K562 (cell line): ENCODE measurements around the gene ASPDH. TPM values are rescaled to one million over a fixed set of nuclear protein-coding genes. Genes with fewer than 3 reads are reported as not detected.

Experiments used
- ATAC-seq: fragments of 200-7000 bp; cut with Tn5 transposase; 3 replicates; pipeline ENCODE4 v1.9.1; 2020; ENCODE audit warnings: moderate library complexity
- BruUV-seq: library from RNA; stranded (reverse); fragments of 400-500 nt; replicated peaks from 2 replicates; lab custom pipeline; 2021; lab: Mats Ljungman, UMichigan
- CTCF ChIA-PET: fragments of 300-600 bp; formaldehyde crosslinking; extraction: SDS; loops from one replicate; lab custom pipeline; 2021; ENCODE audit warnings: low intra/inter-chr PET ratio; lab: Yijun Ruan, JAX
- POLR2A ChIA-PET: fragments of 300-600, 350-650 bp; sonication (Branson Sonifier 250); formaldehyde crosslinking; extraction: SDS; loops from one replicate; lab custom pipeline; 2021; ENCODE audit warnings: antibody characterized with exemption, inconsistent platforms; lab: Yijun Ruan, JAX
- DNase-seq, 4 experiments: peaks; one replicate each; pipeline versions ENCODE4 v3.0.0 to v3.0.0-alpha.2; 2011 to 2018; ENCODE audit warnings: low spot score in 3 of 4, mixed read lengths in 3 of 4; ENCODE audit errors: extremely low read depth in 1 of 4
- FAIRE-seq: peaks from 2 replicates; lab custom pipeline; 2011; peaks lifted over from hg19 to GRCh38; lab: Jason Lieb, UNC
- H2AFZ ChIP-seq: 2 replicates; pipeline ENCODE4 v1.6.0; 2011; ENCODE audit warnings: low read depth, low read length, control low read depth, inconsistent platforms
- H3K27ac ChIP-seq: fragments of 200-600 bp; 3 replicates; pipeline ENCODE4 v1.8.0; 2011; ENCODE audit warnings: low read depth, mild to moderate bottlenecking, control low read depth, inconsistent platforms, low read length, moderate library complexity, mixed read lengths; ENCODE audit errors: extremely low read depth
- H3K27me3 ChIP-seq, 2 experiments: fragments of 300-600 bp in 1 of 2; 2 replicates in 1 of 2; 3 replicates in 1 of 2; pipeline versions ENCODE4 v1.6.0 to v1.8.0; 2011; ENCODE audit warnings: inconsistent platforms in 2 of 2, low read length in 2 of 2, mild to moderate bottlenecking in 1 of 2, mixed read lengths in 1 of 2, moderate library complexity in 1 of 2; ENCODE audit not compliant: control insufficient read depth in 2 of 2, insufficient read depth in 2 of 2
- H3K36me3 ChIP-seq: fragments of 300-600 bp; 3 replicates; pipeline ENCODE4 v1.8.0; 2011; ENCODE audit warnings: mild to moderate bottlenecking, low read length, inconsistent platforms; ENCODE audit not compliant: control insufficient read depth, insufficient read depth
- H3K4me1 ChIP-seq, 2 experiments: fragments of 200-600 bp in 1 of 2; replicated peaks in 1 of 2; 2 replicates in 1 of 2; 3 replicates in 1 of 2; pipeline versions ENCODE4 v1.5.1 to v1.8.0; 2011; ENCODE audit warnings: inconsistent platforms in 2 of 2, low read length in 2 of 2, mild to moderate bottlenecking in 1 of 2, mixed read lengths in 1 of 2, moderate library complexity in 1 of 2; ENCODE audit not compliant: control insufficient read depth in 2 of 2, insufficient read depth in 2 of 2
- H3K4me2 ChIP-seq: 2 replicates; pipeline ENCODE4 v1.6.1; 2011; ENCODE audit warnings: low read length, control low read depth, inconsistent platforms, mixed read lengths; ENCODE audit not compliant: insufficient read depth
- H3K4me3 ChIP-seq: fragments of 200-600 bp; sonication (generic), shearing (Covaris generic); 2 replicates; pipeline ENCODE4 v1.5.1; 2016; ENCODE audit warnings: control low read depth, inconsistent platforms
- H3K79me2 ChIP-seq: fragments of 200-600 bp; 3 replicates; pipeline ENCODE4 v1.8.0; 2011; ENCODE audit warnings: low read length, inconsistent platforms; ENCODE audit not compliant: control insufficient read depth, insufficient read depth
- H3K9ac ChIP-seq, 2 experiments: 2 replicates each; pipeline versions ENCODE4 v1.6.0 to v1.6.1; 2011; ENCODE audit warnings: low read depth in 2 of 2, low read length in 2 of 2, control low read depth in 1 of 2, inconsistent platforms in 1 of 2, mild to moderate bottlenecking in 1 of 2, mixed read lengths in 1 of 2; ENCODE audit not compliant: insufficient read depth in 1 of 2
- H3K9me1 ChIP-seq: one replicate; pipeline ENCODE4 v1.6.0; 2011; ENCODE audit warnings: inconsistent platforms, mild to moderate bottlenecking, low read length, moderate library complexity; ENCODE audit not compliant: control insufficient read depth, insufficient read depth
- H3K9me3 ChIP-seq: replicated peaks from 2 replicates; pipeline ENCODE4 v1.5.1; 2011; ENCODE audit warnings: low read depth, low read length, inconsistent platforms; ENCODE audit not compliant: control insufficient read depth, insufficient read depth
- H4K20me1 ChIP-seq: replicated peaks from 2 replicates; pipeline ENCODE4 v1.6.1; 2011; ENCODE audit warnings: low read length, inconsistent platforms, mixed read lengths; ENCODE audit not compliant: control insufficient read depth, insufficient read depth
- ZNF12 ChIP-seq: sonication (generic); formaldehyde crosslinking; IDR thresholded peaks from 2 replicates; pipeline ENCODE4 v1.4.0; 2020; ENCODE audit warnings: mild to moderate bottlenecking, missing genetic modification reagents
- whole genome bisulfite sequencing: fragments of 100-300 bp; shearing (Covaris generic); methylation state at CpG from one replicate; pipeline ENCODE4 v1.1.6; 2016; ENCODE audit warnings: low coverage, mixed read lengths; ENCODE audit not compliant: insufficient coverage; ENCODE audit errors: missing lambda C conversion rate; 5-methylcytosine and 5-hydroxymethylcytosine counted together
- in situ Hi-C: fragments of 300-500 bp; cut with MboI; formaldehyde crosslinking; loops from 4 replicates; pipeline ENCODE4 v1.15.0; 2018; ENCODE audit warnings: inconsistent platforms, mixed read lengths
- intact Hi-C: fragments of 100-400 bp; cut with micrococcal nuclease; formaldehyde crosslinking; loops from 2 replicates; pipeline ENCODE4 v1.14.2; 2022
- polyA plus RNA-seq, 8 experiments: library from polyadenylated mRNA; depleted of rRNA in 4 of 8; stranded (reverse) in 5 of 8; unstranded in 3 of 8; fragments of >200 nt; fragmentation: Nextera tagmentation in 2 of 8; fragmentation: Illumina TruSeq in 1 of 8; extraction: Ambion mirVana in 2 of 8; extraction: Trizol in 1 of 8; gene quantifications; 2 replicates each; pipeline versions ENCODE4 v1.2.1 to v1.2.3, GENCODE V29; 2011 to 2014; ENCODE audit warnings: inconsistent platforms in 1 of 8, missing spikeins in 1 of 8
- total RNA-seq, 7 experiments: library from RNA; depleted of rRNA in 6 of 7; stranded (reverse); fragments of >200 nt in 6 of 7; fragmentation: Illumina TruSeq in 2 of 7; extraction: Trizol in 2 of 7; gene quantifications; 2 replicates each; pipeline versions ENCODE4 v1.2.1 to v1.2.3, GENCODE V29; 2011 to 2021; ENCODE audit warnings: low replicate concordance in 1 of 7
- TF ChIP-seq, protein P1 (sequence below): sonication (generic); formaldehyde crosslinking; IDR thresholded peaks from 2 replicates; pipeline ENCODE4 v1.9.0; 2022; ENCODE audit warnings: mild to moderate bottlenecking, missing genetic modification reagents
- TF ChIP-seq, protein P2 (sequence below): sonication (generic); formaldehyde crosslinking; IDR thresholded peaks from 2 replicates; pipeline ENCODE4 v1.9.0; 2022; ENCODE audit warnings: mild to moderate bottlenecking, missing genetic modification reagents

The ASPDH gene
- total and polyA plus RNA-seq, 9 of the 15 experiments (the other 6 are each of a cell fraction or from before 2014, with no cell fraction given): not detected

GRCh38 chr19:50537306-50537685 lies 23.6 kb upstream of the ASPDH start:
- peaks cover 2% of the 10 kb centered on the region; the same call in 1 of the 2 replicates for H4K20me1 ChIP-seq
- H3K79me2 ChIP-seq: no peaks in the 10 kb centered on the region
- DNase-seq (no peak), ATAC-seq (no peak), FAIRE-seq (no peak)
- no TSS peak for BruUV-seq
- no peak overlapping the region for H3K4me2 ChIP-seq
- in situ Hi-C loops (loop anchor here (10.0 kb wide), 1 partner anchor 378 kb away; the partner anchor contains the start of gene KLK4), intact Hi-C loops (loop anchor here (1.0 to 10.0 kb wide), 6 partner anchors 19 to 385 kb away; no protein-coding TSS in a partner anchor)
- TF ChIP-seq, protein P1, sequence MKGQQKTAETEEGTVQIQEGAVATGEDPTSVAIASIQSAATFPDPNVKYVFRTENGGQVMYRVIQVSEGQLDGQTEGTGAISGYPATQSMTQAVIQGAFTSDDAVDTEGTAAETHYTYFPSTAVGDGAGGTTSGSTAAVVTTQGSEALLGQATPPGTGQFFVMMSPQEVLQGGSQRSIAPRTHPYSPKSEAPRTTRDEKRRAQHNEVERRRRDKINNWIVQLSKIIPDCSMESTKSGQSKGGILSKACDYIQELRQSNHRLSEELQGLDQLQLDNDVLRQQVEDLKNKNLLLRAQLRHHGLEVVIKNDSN (CRISPR knock-in tag): 0 out of 2 replicates have a peak, but pooled peaks have one; percentile 3
- no peak for TF ChIP-seq ZNF12
- TF ChIP-seq, protein P2, sequence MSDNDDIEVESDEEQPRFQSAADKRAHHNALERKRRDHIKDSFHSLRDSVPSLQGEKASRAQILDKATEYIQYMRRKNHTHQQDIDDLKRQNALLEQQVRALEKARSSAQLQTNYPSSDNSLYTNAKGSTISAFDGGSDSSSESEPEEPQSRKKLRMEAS (CRISPR knock-in tag): peak; percentile 19; the same call in 1 of the 2 replicates
- H3K27ac ChIP-seq: no peak overlapping the region
- no peak overlapping the region for H3K4me3 ChIP-seq
- ChIA-PET POLR2A (interaction anchor here (0.6 to 1.2 kb wide), 4 partner anchors 9 to 373 kb away, joined by 3 to 4 read pairs (median 3); no protein-coding TSS in a partner anchor), CTCF (interaction anchor here (0.7 to 1.8 kb wide), 5 partner anchors 20 to 246 kb away, joined by 3 to 12 read pairs (median 4); no protein-coding TSS in a partner anchor)
- no peak overlapping the region for H2AFZ ChIP-seq
- H3K9me1 ChIP-seq: no peaks in the 10 kb centered on the region
- 45% methylated on average over 18 of the region's 18 CpGs for WGBS
- H3K27me3 ChIP-seq: peaks cover 0 to 5% of the 10 kb centered on the region in 2 experiments; a peak in 1 of 5 replicates
- peaks cover 3% of the 10 kb centered on the region for H3K9me3 ChIP-seq
- peaks cover 0 to 3% of the 10 kb centered on the region in 2 experiments; a peak in 1 of 5 replicates for H3K4me1 ChIP-seq
- no peak overlapping the region for H3K9ac ChIP-seq
- H3K36me3 ChIP-seq: no peaks in the 10 kb centered on the region
